ENCODE measurements around the gene CD38.

CD38 gene

DNA sequence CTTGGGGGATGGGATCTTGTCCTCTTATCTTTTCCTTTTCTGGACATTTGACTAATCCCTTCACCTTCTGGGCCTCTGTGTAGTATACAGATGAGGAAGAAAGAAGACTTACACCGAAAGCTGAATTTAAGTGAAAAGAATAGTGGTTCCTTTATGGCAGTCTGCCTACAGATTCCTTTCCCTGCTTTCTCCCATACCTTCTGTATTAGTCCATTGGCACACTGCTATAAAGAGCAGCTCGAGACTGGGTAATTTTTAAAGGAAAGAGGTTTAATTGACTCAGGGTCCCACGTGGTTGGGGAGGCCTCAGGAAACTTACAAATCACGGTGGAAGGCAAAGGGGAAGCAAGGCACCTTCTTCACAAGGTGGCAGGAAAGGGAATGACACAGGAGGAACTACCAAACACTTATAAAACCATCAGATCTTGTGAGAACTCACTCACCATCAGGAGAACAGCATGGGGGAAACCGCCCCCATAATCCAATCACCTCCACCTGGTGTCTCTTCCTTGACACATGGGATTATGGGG, 34.0 kb upstream of the CD38 start:
- no peaks in the 10 kb centered on the region for H3K27me3 ChIP-seq
- H3K27ac ChIP-seq, result peak overlapping the region; percentile 57
- peaks cover 71% of the 10 kb centered on the region for H3K36me3 ChIP-seq
- no peaks in the 10 kb centered on the region for H3K9me3 ChIP-seq
- peaks cover 9 to 18% of the 10 kb centered on the region in 2 experiments for H3K4me1 ChIP-seq (ENCODE audit: control insufficient read depth in 1 of 2, insufficient read depth in 1 of 2, low read depth in 1 of 2, low read length in 1 of 2)
- no peak overlapping the region for H3K4me3 ChIP-seq (ENCODE audit: low read depth in 1 of 2, low read length in 1 of 2)
- no peak for TF ChIP-seq CTCF (IDR thresholded peaks at IDR 0.05)

GRCh38 chr4:15746110-15746509, 32.0 kb upstream of the CD38 start:
- TF ChIP-seq CTCF (IDR thresholded peaks at IDR 0.05), result no peak
- no peak overlapping the region for H3K27ac ChIP-seq
- H3K27me3 ChIP-seq, result no peaks in the 10 kb centered on the region
- H3K9me3 ChIP-seq, result no peaks in the 10 kb centered on the region
- H3K4me1 ChIP-seq (ENCODE audit: control insufficient read depth in 1 of 2, insufficient read depth in 1 of 2, low read depth in 1 of 2, low read length in 1 of 2), result peaks cover 9 to 18% of the 10 kb centered on the region in 2 experiments
- no peak overlapping the region for H3K4me3 ChIP-seq (ENCODE audit: low read depth in 1 of 2, low read length in 1 of 2)
- peaks cover 57% of the 10 kb centered on the region for H3K36me3 ChIP-seq

DNA sequence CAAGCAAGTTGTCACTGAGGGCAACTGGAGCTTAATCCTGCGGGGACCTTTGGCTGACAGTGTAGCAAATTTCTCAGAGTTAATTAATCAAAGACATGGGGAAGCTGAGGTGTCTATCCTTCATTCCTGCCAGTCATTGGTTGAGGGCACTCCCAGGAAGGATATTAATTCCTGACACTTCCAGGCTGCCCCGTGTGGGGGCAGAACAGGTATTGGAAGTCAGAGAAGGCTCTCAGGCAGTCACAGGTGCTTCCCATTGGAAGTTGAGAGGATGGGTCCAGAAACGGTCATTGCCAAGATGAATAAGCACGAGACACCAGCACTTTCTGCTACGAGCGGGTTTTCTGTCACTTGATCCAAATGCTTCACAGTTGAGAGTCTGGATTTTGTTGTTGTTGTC, 29.1 kb upstream of the CD38 start:
- H3K36me3 ChIP-seq, result peaks cover 50% of the 10 kb centered on the region
- TF ChIP-seq CTCF (IDR thresholded peaks at IDR 0.05), result no peak
- H3K27me3 ChIP-seq, result no peaks in the 10 kb centered on the region
- H3K4me1 ChIP-seq (ENCODE audit: control insufficient read depth in 1 of 2, insufficient read depth in 1 of 2, low read depth in 1 of 2, low read length in 1 of 2), result peaks cover 7 to 11% of the 10 kb centered on the region in 2 experiments
- no peak overlapping the region for H3K4me3 ChIP-seq (ENCODE audit: low read depth in 1 of 2, low read length in 1 of 2)
- H3K9me3 ChIP-seq, result no peaks in the 10 kb centered on the region
- H3K27ac ChIP-seq, result no peak overlapping the region

DNA sequence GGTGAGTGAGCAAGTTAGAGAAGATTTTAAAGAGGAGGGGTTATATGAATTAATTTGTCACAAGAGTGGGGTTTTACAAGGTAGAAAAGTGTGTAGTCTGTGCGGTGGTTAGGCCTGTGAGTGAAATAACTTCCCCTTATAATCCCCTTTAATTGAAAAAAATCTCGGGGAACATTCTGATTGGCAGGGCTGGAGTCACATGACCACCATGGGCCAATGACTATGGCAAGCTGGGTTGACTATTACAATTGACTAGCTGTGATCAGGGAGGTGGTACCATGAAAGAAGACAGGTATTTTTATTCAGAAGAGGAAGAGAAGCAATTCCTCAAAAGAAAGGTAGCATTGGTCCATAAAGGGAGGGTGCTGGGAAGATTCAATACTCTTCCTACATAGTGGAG, 27.0 kb upstream of the CD38 start:
- Histone ChIP-seq H3K27ac (no peak overlapping the region), H3K27me3 (no peaks in the 10 kb centered on the region), H3K36me3 (peaks cover 50% of the 10 kb centered on the region), H3K4me3 (ENCODE audit: low read depth in 1 of 2, low read length in 1 of 2) (no peak overlapping the region), H3K4me1 (ENCODE audit: control insufficient read depth in 1 of 2, insufficient read depth in 1 of 2, low read depth in 1 of 2, low read length in 1 of 2) (peaks cover 12 to 18% of the 10 kb centered on the region in 2 experiments), H3K9me3 (no peaks in the 10 kb centered on the region)
- no peak for TF ChIP-seq CTCF (IDR thresholded peaks at IDR 0.05)

DNA sequence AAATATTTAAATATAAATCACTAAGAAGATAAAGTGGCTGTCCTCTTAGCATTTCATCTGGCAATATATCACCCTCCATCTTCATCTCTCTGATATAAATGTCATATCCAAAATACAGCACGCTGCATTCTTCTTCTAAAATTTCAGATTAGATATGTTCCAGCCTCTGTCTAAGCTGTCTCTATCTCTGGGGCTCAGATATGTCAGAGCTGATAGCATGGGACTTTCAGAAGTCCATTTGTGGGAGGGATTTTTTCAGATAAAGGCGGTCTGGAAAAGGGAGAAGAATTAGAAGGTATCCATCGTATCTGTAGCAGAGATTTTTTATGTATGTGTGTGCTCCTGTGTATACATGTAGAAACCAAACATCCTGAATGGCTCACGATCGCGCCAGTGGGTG, 25.0 kb upstream of the CD38 start:
- Histone ChIP-seq H3K4me3 (ENCODE audit: low read depth in 1 of 2, low read length in 1 of 2) (no peak overlapping the region), H3K27me3 (no peaks in the 10 kb centered on the region), H3K27ac (no peak overlapping the region), H3K4me1 (ENCODE audit: control insufficient read depth in 1 of 2, insufficient read depth in 1 of 2, low read depth in 1 of 2, low read length in 1 of 2) (peaks cover 24 to 31% of the 10 kb centered on the region in 2 experiments), H3K9me3 (no peaks in the 10 kb centered on the region), H3K36me3 (peaks cover 46% of the 10 kb centered on the region)
- no peak for TF ChIP-seq CTCF (IDR thresholded peaks at IDR 0.05)

DNA sequence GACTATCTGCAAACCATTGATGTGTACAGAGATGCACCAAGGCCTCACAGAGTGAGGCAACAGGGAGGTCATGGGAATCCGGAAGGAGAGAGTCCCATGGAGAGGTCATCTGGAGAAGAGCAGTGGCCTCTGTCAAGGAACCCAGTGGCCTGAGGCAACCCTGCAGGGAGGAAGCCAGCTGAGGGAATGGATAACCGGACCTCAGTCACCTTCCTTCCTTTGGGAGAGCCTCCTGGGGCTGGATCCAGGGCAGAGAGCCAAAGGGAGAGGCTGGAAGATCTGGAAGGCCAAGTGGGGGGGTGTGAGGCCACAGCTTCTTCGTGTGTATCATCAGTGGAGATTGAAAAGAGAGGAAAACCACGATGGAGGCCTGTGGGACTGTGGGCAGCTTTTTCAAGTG, 24.3 kb upstream of the CD38 start:
- Histone ChIP-seq H3K4me1 (ENCODE audit: control insufficient read depth in 1 of 2, insufficient read depth in 1 of 2, low read depth in 1 of 2, low read length in 1 of 2) (peaks cover 24 to 31% of the 10 kb centered on the region in 2 experiments), H3K27ac (peak overlapping the region; percentile 37), H3K9me3 (no peaks in the 10 kb centered on the region), H3K27me3 (no peaks in the 10 kb centered on the region), H3K4me3 (ENCODE audit: low read depth in 1 of 2, low read length in 1 of 2) (no peak overlapping the region), H3K36me3 (peaks cover 49% of the 10 kb centered on the region)
- TF ChIP-seq CTCF (IDR thresholded peaks at IDR 0.05), result no peak
